ENCODE data around the gene GPR65.

DNA sequence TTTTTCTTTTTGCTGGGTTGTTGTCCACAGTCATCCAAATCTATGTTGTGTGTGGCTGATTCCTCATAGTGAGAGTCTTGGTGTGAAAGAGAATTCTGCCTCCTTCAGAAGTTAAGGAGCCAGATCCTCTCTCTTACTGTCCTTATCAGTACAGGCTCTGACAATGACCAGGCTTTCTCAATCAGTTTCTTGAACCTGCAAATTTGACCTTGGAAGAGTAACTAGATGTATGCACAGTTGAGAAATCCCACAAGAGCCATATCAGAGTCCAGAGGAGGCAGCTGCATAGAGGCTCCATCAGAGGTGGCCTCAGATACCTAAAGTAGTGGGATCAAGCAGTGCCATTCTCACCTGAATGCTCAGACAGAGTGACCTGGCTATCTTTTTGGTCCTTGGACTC is 6.5 kb upstream of the GPR65 start:
- TF ChIP-seq CREB1 (IDR thresholded peaks at IDR 0.05; ENCODE audit: low read depth): no peak
- TF ChIP-seq EGR1 (IDR thresholded peaks at IDR 0.05): no peak
- no peak for TF ChIP-seq ZBTB7A (IDR thresholded peaks at IDR 0.05; ENCODE audit: low read depth)
- no peak for TF ChIP-seq FOXM1 (IDR thresholded peaks at IDR 0.05; ENCODE audit: borderline replicate concordance, low read depth)
- TF ChIP-seq, protein P1, sequence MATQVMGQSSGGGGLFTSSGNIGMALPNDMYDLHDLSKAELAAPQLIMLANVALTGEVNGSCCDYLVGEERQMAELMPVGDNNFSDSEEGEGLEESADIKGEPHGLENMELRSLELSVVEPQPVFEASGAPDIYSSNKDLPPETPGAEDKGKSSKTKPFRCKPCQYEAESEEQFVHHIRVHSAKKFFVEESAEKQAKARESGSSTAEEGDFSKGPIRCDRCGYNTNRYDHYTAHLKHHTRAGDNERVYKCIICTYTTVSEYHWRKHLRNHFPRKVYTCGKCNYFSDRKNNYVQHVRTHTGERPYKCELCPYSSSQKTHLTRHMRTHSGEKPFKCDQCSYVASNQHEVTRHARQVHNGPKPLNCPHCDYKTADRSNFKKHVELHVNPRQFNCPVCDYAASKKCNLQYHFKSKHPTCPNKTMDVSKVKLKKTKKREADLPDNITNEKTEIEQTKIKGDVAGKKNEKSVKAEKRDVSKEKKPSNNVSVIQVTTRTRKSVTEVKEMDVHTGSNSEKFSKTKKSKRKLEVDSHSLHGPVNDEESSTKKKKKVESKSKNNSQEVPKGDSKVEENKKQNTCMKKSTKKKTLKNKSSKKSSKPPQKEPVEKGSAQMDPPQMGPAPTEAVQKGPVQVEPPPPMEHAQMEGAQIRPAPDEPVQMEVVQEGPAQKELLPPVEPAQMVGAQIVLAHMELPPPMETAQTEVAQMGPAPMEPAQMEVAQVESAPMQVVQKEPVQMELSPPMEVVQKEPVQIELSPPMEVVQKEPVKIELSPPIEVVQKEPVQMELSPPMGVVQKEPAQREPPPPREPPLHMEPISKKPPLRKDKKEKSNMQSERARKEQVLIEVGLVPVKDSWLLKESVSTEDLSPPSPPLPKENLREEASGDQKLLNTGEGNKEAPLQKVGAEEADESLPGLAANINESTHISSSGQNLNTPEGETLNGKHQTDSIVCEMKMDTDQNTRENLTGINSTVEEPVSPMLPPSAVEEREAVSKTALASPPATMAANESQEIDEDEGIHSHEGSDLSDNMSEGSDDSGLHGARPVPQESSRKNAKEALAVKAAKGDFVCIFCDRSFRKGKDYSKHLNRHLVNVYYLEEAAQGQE (IDR thresholded peaks at IDR 0.05; ENCODE audit: low read depth): no peak
- no peak for TF ChIP-seq RAD21 (IDR thresholded peaks at IDR 0.05; ENCODE audit: low read depth)
- TF ChIP-seq, protein P2, sequence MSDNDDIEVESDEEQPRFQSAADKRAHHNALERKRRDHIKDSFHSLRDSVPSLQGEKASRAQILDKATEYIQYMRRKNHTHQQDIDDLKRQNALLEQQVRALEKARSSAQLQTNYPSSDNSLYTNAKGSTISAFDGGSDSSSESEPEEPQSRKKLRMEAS (IDR thresholded peaks at IDR 0.05): no peak
- no peak for TF ChIP-seq EP300 (IDR thresholded peaks at IDR 0.05; ENCODE audit: borderline replicate concordance)
- no peak for TF ChIP-seq NFIC (IDR thresholded peaks at IDR 0.05)
